HG03108 (cell line): ENCODE measurements around the gene TMC6.
A peak's percentile ranks its signal among the peaks of the same experiment; 100 is the strongest.

Source experiments
- ATAC-seq: cut with Tn5 transposase; IDR thresholded peaks from one replicate; pipeline ENCODE4 v1.9.1; 2021; ENCODE audit warnings: moderate library complexity; ENCODE audit not compliant: unreplicated experiment

Gene TMC6

GRCh38 chr17:78137392-78138203 is 9.0 kb upstream of the TMC6 start:
- no peak for ATAC-seq

GRCh38 chr17:78135858-78136500 is 7.4 kb upstream of the TMC6 start:
- ATAC-seq = no peak

- ATAC-seq = no peak
Measured at GRCh38 chr17:78134899-78135385, 6.4 kb upstream of the TMC6 start.

GRCh38 chr17:78133971-78134898 is 5.7 kb upstream of the TMC6 start:
- ATAC-seq = no peak

- no peak for ATAC-seq
Measured at GRCh38 chr17:78133179-78133951, 4.8 kb upstream of the TMC6 start.

GRCh38 chr17:78132767-78133178 is 4.2 kb upstream of the TMC6 start:
- no peak for ATAC-seq

- ATAC-seq = no peak
Measured at GRCh38 chr17:78132084-78132676, 3.6 kb upstream of the TMC6 start.

GRCh38 chr17:78131172-78132083 is 2.9 kb upstream of the TMC6 start:
- no peak for ATAC-seq

- peak; percentile 30 for ATAC-seq
Measured at GRCh38 chr17:78130437-78131101, 2.0 kb upstream of the TMC6 start, which contains the start of gene TMC8. Gene TMC8, plus strand, starts transcription at chr17:78130771. Its CDS starts 818 bp downstream, at chr17:78131589.

- ATAC-seq = no peak
Measured at GRCh38 chr17:78130090-78130436, 1.5 kb upstream of the TMC6 start.

- no peak for ATAC-seq
Measured at GRCh38 chr17:78129351-78130089, 965 bp upstream of the TMC6 start.

- no peak for ATAC-seq
Measured at GRCh38 chr17:78127888-78128550, 536 bp downstream of the TMC6 start.

- no peak for ATAC-seq
Measured at GRCh38 chr17:78127239-78127887, 1.2 kb downstream of the TMC6 start.

GRCh38 chr17:78126895-78127238 is 1.7 kb downstream of the TMC6 start:
- no peak for ATAC-seq

- no peak for ATAC-seq
Measured at GRCh38 chr17:78125976-78126894, 2.3 kb downstream of the TMC6 start.
